Smooth muscle cell (in vitro differentiated cells): ENCODE results near the gene NIT2. TPM values are rescaled to one million over a fixed set of nuclear protein-coding genes. Genes with fewer than 3 reads are reported as not detected.

Experiments
- DNase-seq: peaks from one replicate; lab custom pipeline; 2025; ENCODE audit not compliant: unreplicated experiment; lab: John Stamatoyannopoulos, UW
- H2AFZ ChIP-seq: fragments of 200-600 bp; sonication (generic); 2 replicates; pipeline ENCODE4 v1.6.0; 2016; ENCODE audit warnings: antibody characterized with exemption, low read depth, mild to moderate bottlenecking
- H3F3A ChIP-seq: fragments of 200-600 bp; sonication (generic); 2 replicates; pipeline ENCODE4 v1.6.0; 2017; ENCODE audit warnings: antibody characterized with exemption, low read depth
- H3K27ac ChIP-seq: fragments of 200-600 bp; sonication (generic); 2 replicates; pipeline ENCODE4 v1.5.1; 2016; ENCODE audit warnings: low read depth, mild to moderate bottlenecking
- H3K27me3 ChIP-seq: fragments of 200-600 bp; sonication (generic); 2 replicates; pipeline ENCODE4 v1.6.1; 2016; ENCODE audit warnings: low read depth, mild to moderate bottlenecking
- H3K36me3 ChIP-seq: fragments of 200-600 bp; sonication (generic); 2 replicates; pipeline ENCODE4 v1.5.1; 2016; ENCODE audit warnings: low read depth
- H3K4me1 ChIP-seq: fragments of 200-600 bp; sonication (generic); 2 replicates; pipeline ENCODE4 v1.5.1; 2016; ENCODE audit warnings: low read depth
- H3K4me2 ChIP-seq: fragments of 200-600 bp; sonication (generic); 2 replicates; pipeline ENCODE4 v1.6.0; 2016; ENCODE audit warnings: mild to moderate bottlenecking
- H3K4me3 ChIP-seq: fragments of 200-600 bp; sonication (generic); 2 replicates; pipeline ENCODE4 v1.5.1; 2016; ENCODE audit warnings: mild to moderate bottlenecking
- H3K79me2 ChIP-seq: fragments of 200-600 bp; sonication (generic); 2 replicates; pipeline ENCODE4 v1.6.0; 2016; ENCODE audit warnings: low read depth, mild to moderate bottlenecking
- H3K9ac ChIP-seq: fragments of 200-600 bp; sonication (generic); 2 replicates; pipeline ENCODE4 v1.6.0; 2016; ENCODE audit warnings: low read depth
- H3K9me3 ChIP-seq: fragments of 200-600 bp; sonication (generic); replicated peaks from 2 replicates; pipeline ENCODE4 v1.5.1; 2016; ENCODE audit warnings: low read depth
- H4K20me1 ChIP-seq: fragments of 200-600 bp; sonication (generic); 2 replicates; pipeline ENCODE4 v1.6.0; 2016; ENCODE audit warnings: low read depth
- WGBS: methylation state at CpG from one replicate; pipeline ENCODE4 v1.1.7; 2016; ENCODE audit warnings: low lambda C conversion rate; 5-methylcytosine and 5-hydroxymethylcytosine counted together
- polyA plus RNA-seq: library from polyadenylated mRNA; unstranded; fragments of >200 nt; fragmentation: Nextera tagmentation; extraction: Ambion mirVana; gene quantifications from 2 replicates; pipeline ENCODE4 v1.2.1, GENCODE V29; 2016
- total RNA-seq: library from RNA; depleted of rRNA; stranded (reverse); fragments of >200 nt; gene quantifications from 2 replicates; pipeline ENCODE4 v1.2.3, GENCODE V29; 2014
- TF ChIP-seq, protein P1 (sequence below): fragments of 200-600 bp; sonication (generic); IDR thresholded peaks from 2 replicates; pipeline ENCODE4 v1.5.1; 2017; ENCODE audit warnings: borderline replicate concordance, mild to moderate bottlenecking, antibody characterized with exemption; ENCODE audit not compliant: insufficient read depth, poor library complexity, severe bottlenecking

The NIT2 gene
- total and polyA plus RNA-seq, 2 experiments from 2014 or later: 16.5 to 46.5 TPM

GRCh38 chr3:100310355-100310965 lies 24.1 kb upstream of the NIT2 start:
- WGBS: 87% methylated on average over 3 of the region's 3 CpGs
- Histone ChIP-seq H4K20me1 (no peaks in the 10 kb centered on the region), H3K27me3 (no peaks in the 10 kb centered on the region), H3K4me2 (no peak overlapping the region), H3K9ac (no peak overlapping the region), H3K4me1 (no peaks in the 10 kb centered on the region), H2AFZ (no peak overlapping the region), H3K9me3 (no peaks in the 10 kb centered on the region), H3K4me3 (no peak overlapping the region), H3K79me2 (no peaks in the 10 kb centered on the region), H3K36me3 (peaks cover 13% of the 10 kb centered on the region), H3F3A (no peaks in the 10 kb centered on the region), H3K27ac (no peak overlapping the region)
- no peak for DNase-seq
- TF ChIP-seq, protein P1, sequence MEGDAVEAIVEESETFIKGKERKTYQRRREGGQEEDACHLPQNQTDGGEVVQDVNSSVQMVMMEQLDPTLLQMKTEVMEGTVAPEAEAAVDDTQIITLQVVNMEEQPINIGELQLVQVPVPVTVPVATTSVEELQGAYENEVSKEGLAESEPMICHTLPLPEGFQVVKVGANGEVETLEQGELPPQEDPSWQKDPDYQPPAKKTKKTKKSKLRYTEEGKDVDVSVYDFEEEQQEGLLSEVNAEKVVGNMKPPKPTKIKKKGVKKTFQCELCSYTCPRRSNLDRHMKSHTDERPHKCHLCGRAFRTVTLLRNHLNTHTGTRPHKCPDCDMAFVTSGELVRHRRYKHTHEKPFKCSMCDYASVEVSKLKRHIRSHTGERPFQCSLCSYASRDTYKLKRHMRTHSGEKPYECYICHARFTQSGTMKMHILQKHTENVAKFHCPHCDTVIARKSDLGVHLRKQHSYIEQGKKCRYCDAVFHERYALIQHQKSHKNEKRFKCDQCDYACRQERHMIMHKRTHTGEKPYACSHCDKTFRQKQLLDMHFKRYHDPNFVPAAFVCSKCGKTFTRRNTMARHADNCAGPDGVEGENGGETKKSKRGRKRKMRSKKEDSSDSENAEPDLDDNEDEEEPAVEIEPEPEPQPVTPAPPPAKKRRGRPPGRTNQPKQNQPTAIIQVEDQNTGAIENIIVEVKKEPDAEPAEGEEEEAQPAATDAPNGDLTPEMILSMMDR: no peak

DNA sequence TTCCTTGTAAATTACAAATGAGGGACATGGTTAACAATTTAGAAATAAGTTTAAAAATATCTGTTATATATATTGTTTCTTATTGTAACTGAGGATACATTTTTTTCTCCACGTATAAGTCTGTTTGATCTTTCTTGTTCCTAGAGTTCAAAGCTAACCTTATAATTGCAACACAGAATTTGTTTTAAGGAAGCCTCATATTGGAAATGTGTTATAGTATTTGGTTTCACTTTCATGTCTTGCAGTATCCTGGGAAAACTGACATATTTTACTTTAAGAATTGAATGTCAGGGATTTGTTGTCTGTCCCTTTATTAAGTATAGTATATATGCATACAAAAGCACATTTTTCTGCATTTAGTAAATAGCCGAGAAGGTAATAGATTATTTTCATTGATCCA lies 23.5 kb upstream of the NIT2 start:
- Histone ChIP-seq H4K20me1 (no peaks in the 10 kb centered on the region), H3K4me3 (no peak overlapping the region), H3K9ac (no peak overlapping the region), H2AFZ (no peak overlapping the region), H3K27ac (no peak overlapping the region), H3K9me3 (no peaks in the 10 kb centered on the region), H3F3A (no peaks in the 10 kb centered on the region), H3K36me3 (peaks cover 13% of the 10 kb centered on the region), H3K4me1 (no peaks in the 10 kb centered on the region), H3K4me2 (no peak overlapping the region), H3K27me3 (no peaks in the 10 kb centered on the region), H3K79me2 (no peaks in the 10 kb centered on the region)
- no peak for DNase-seq
- TF ChIP-seq, protein P1: no peak
- 97% methylated on average over 2 of the region's 2 CpGs for WGBS

DNA sequence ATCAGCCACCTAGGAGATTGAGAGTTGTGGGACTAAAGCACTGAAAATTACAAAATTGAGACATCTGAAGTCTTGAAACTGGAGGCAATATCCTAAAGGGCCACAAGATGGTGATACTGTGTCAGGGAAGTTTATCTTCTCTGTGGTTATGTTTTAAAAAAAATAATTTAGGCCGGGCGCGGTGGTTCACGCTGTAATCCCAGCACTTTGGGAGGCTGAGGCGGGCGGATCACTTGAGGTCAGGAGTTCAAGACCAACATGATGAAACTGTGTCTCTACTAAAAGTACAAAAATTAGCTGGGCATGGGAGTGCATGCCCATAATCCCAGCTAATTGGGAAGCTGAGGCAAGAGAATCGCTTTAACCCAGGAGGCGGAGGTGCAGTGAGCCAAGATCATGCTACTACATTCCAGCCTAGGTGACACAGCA lies 17.9 kb upstream of the NIT2 start:
- peaks cover 19% of the 10 kb centered on the region for H3K36me3 ChIP-seq
- no peak overlapping the region for H3K4me2 ChIP-seq
- H3F3A ChIP-seq: no peaks in the 10 kb centered on the region
- H3K79me2 ChIP-seq: no peaks in the 10 kb centered on the region
- no peak overlapping the region for H3K4me3 ChIP-seq
- H2AFZ ChIP-seq: no peak overlapping the region
- 45% methylated on average over 8 of the region's 8 CpGs for WGBS
- no peak for DNase-seq
- TF ChIP-seq, protein P1: peak; percentile 67
- H3K27me3 ChIP-seq: no peaks in the 10 kb centered on the region
- H3K27ac ChIP-seq: no peak overlapping the region
- H3K9me3 ChIP-seq: no peaks in the 10 kb centered on the region
- H3K9ac ChIP-seq: no peak overlapping the region
- peaks cover 14% of the 10 kb centered on the region for H4K20me1 ChIP-seq
- no peaks in the 10 kb centered on the region for H3K4me1 ChIP-seq

- H3K4me1 ChIP-seq: no peaks in the 10 kb centered on the region
- H3K4me3 ChIP-seq: no peak overlapping the region
- peaks cover 14% of the 10 kb centered on the region for H4K20me1 ChIP-seq
- no peaks in the 10 kb centered on the region for H3F3A ChIP-seq
- no peak overlapping the region for H3K9ac ChIP-seq
- WGBS: 100% methylated on average over 2 of the region's 2 CpGs
- H3K79me2 ChIP-seq: no peaks in the 10 kb centered on the region
- no peak overlapping the region for H2AFZ ChIP-seq
- no peak for DNase-seq
- H3K27me3 ChIP-seq: no peaks in the 10 kb centered on the region
- TF ChIP-seq, protein P1: no peak
- H3K36me3 ChIP-seq: peaks cover 16% of the 10 kb centered on the region
- no peaks in the 10 kb centered on the region for H3K9me3 ChIP-seq
- H3K27ac ChIP-seq: no peak overlapping the region
- no peak overlapping the region for H3K4me2 ChIP-seq
Observed at GRCh38 chr3:100317912-100318311, 16.6 kb upstream of the NIT2 start.
